ENCODE data around the gene ANK3. TPM values are rescaled to one million over a fixed set of nuclear protein-coding genes. Genes with fewer than 3 reads are reported as not detected.

The ANK3 gene
- polyA plus RNA-seq, 1 donor from 2014 or later, result 114 TPM

DNA sequence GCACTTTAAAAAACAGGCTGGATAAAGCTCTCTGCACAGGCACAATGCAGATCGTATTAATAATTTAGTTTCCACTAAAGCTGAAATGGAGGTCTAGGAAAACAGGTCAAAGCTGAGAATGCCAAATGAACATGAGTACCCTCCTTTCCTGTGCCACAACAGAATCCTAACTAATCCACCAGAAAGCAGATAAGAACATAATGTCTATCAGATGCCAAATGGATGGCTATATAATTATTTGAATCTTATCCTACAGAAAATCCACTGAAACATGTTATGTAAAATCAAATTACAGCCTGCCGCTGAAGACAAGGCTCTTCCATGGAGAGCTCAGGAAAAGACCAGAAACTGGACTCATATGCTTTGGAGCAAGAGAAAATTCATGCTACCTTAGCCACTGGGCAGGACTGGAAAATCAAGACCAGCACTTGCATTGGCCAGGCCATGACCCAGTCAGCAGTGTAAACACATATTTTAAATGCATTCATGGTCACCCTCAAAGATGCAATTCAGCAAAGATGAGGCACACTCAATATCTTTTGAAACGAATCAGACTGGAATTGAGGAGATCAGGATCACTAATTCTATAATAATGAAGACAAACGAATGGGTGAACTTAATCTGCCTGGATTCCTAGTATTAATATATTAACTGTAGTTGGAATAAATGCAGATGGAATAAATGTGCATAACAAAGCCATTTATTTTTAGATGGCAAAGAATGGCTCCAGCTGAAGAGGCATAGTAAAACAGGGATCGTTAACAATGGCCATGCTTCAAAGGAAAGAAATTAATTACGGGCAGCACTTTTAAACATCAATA lies 13.2 kb downstream of the ANK3 start:
- no peaks in the 10 kb centered on the region for H3K9me3 ChIP-seq (ENCODE audit: low read length)
- no peaks in the 10 kb centered on the region for H3K36me3 ChIP-seq (ENCODE audit: insufficient read depth, low read length)
- no peak overlapping the region for H3K4me3 ChIP-seq (ENCODE audit: low read length)
- H3K79me2 ChIP-seq (replicated peaks; ENCODE audit: insufficient read depth, low read length), result peaks cover 12% of the 10 kb centered on the region
- no peak overlapping the region for H3K4me2 ChIP-seq (ENCODE audit: low read length)
- H3K9me2 ChIP-seq (ENCODE audit: insufficient read depth, low read length), result no peaks in the 10 kb centered on the region
- H3F3A ChIP-seq (ENCODE audit: insufficient read depth, low read length, poor library complexity, severe bottlenecking), result no peaks in the 10 kb centered on the region
- no peak overlapping the region for H3K9ac ChIP-seq (ENCODE audit: low read length)
- no peak overlapping the region for H2AFZ ChIP-seq (ENCODE audit: low read depth, low read length)
- no peak overlapping the region for H3K27ac ChIP-seq (ENCODE audit: low read length)
- H4K20me1 ChIP-seq (ENCODE audit: insufficient read depth), result peaks cover 17% of the 10 kb centered on the region
- no peaks in the 10 kb centered on the region for H3K27me3 ChIP-seq (ENCODE audit: insufficient read depth, low read depth, low read length)
- no peak for TF ChIP-seq MXI1 (conservative IDR thresholded peaks at IDR 0.05; ENCODE audit: poor library complexity, severe bottlenecking)
- no peak for TF ChIP-seq RAD21 (conservative IDR thresholded peaks at IDR 0.05)
- TF ChIP-seq, protein P1, sequence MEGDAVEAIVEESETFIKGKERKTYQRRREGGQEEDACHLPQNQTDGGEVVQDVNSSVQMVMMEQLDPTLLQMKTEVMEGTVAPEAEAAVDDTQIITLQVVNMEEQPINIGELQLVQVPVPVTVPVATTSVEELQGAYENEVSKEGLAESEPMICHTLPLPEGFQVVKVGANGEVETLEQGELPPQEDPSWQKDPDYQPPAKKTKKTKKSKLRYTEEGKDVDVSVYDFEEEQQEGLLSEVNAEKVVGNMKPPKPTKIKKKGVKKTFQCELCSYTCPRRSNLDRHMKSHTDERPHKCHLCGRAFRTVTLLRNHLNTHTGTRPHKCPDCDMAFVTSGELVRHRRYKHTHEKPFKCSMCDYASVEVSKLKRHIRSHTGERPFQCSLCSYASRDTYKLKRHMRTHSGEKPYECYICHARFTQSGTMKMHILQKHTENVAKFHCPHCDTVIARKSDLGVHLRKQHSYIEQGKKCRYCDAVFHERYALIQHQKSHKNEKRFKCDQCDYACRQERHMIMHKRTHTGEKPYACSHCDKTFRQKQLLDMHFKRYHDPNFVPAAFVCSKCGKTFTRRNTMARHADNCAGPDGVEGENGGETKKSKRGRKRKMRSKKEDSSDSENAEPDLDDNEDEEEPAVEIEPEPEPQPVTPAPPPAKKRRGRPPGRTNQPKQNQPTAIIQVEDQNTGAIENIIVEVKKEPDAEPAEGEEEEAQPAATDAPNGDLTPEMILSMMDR (IDR thresholded peaks at IDR 0.05; ENCODE audit: poor library complexity, severe bottlenecking), result no peak

DNA sequence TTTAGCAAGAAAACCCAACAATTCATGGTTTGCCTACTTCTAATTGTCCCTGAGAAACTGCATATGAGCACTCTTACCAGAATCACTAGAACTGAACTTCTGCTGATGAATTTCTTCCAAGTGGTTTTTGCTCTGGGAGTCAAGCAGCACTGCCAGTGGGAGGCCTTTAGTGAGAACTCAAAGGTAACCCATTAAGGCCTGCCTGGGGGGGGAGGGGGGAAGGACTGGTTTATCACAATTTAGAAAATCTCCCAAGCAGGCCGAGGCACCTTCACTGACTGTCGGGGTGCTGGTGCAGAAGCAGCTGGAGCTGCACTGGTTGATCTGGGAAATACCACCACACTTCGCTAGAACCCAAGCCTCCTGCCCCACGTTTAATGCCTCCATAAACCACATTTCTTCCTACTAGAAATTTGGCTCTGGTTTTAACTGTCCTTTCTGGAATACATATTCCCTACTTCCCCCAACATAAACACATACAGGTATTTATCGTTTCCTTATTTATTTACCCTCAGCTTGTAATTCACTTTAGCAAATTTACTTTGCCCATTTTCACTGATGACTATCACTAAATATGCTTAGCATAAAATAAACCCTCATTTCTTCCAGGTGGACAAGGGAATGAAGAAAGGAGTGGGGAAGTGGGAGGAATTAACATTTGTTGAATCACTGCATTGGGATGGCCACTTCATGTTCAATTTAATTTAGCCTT lies 14.2 kb downstream of the ANK3 start:
- Histone ChIP-seq H3K27me3 (ENCODE audit: insufficient read depth, low read depth, low read length) (no peaks in the 10 kb centered on the region), H3K36me3 (ENCODE audit: insufficient read depth, low read length) (no peaks in the 10 kb centered on the region), H3K27ac (ENCODE audit: low read length) (no peak overlapping the region), H4K20me1 (ENCODE audit: insufficient read depth) (peaks cover 18% of the 10 kb centered on the region), H3F3A (ENCODE audit: insufficient read depth, low read length, poor library complexity, severe bottlenecking) (no peaks in the 10 kb centered on the region), H3K9me3 (ENCODE audit: low read length) (no peaks in the 10 kb centered on the region), H3K79me2 (replicated peaks; ENCODE audit: insufficient read depth, low read length) (peaks cover 12% of the 10 kb centered on the region), H3K9me2 (ENCODE audit: insufficient read depth, low read length) (no peaks in the 10 kb centered on the region), H2AFZ (ENCODE audit: low read depth, low read length) (no peak overlapping the region), H3K9ac (ENCODE audit: low read length) (no peak overlapping the region), H3K4me2 (ENCODE audit: low read length) (no peak overlapping the region), H3K4me3 (ENCODE audit: low read length) (no peak overlapping the region)
- TF ChIP-seq POLR2AphosphoS5 (IDR thresholded peaks at IDR 0.05) (no peak), RAD21 (conservative IDR thresholded peaks at IDR 0.05) (no peak), MXI1 (conservative IDR thresholded peaks at IDR 0.05; ENCODE audit: poor library complexity, severe bottlenecking) (no peak), EP300 (conservative IDR thresholded peaks at IDR 0.05; ENCODE audit: poor library complexity, severe bottlenecking) (no peak), SMC3 (conservative IDR thresholded peaks at IDR 0.05; ENCODE audit: poor library complexity) (no peak)
- TF ChIP-seq, protein P1 (IDR thresholded peaks at IDR 0.05; ENCODE audit: poor library complexity, severe bottlenecking), result no peak

DNA sequence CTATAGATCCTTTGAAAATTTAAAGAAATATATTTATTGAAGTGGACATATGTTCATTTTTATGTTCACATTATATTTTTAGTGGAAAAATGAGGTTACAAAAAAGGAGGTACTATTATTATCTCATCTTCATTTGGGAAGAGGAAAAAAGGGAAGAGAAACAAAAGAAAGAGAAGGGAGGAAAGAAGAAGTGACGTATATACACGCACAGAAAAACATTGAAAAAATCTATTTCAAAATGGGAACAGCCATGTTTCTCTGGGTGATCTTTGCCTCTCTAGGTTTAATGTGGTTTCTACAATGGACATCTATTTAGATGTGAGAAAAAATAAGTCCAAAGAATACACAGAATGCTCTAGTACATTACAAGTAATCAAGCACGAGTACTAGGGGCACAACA lies 14.8 kb downstream of the ANK3 start:
- H3K27ac ChIP-seq (ENCODE audit: low read length), result no peak overlapping the region
- TF ChIP-seq SMC3 (conservative IDR thresholded peaks at IDR 0.05; ENCODE audit: poor library complexity) (no peak), MXI1 (conservative IDR thresholded peaks at IDR 0.05; ENCODE audit: poor library complexity, severe bottlenecking) (no peak), EZH2 (IDR thresholded peaks at IDR 0.05; ENCODE audit: borderline replicate concordance, insufficient read depth, low read length, poor library complexity, severe bottlenecking) (no peak), EP300 (conservative IDR thresholded peaks at IDR 0.05; ENCODE audit: poor library complexity, severe bottlenecking) (no peak), RAD21 (conservative IDR thresholded peaks at IDR 0.05) (no peak), TAF1 (IDR thresholded peaks at IDR 0.05; ENCODE audit: low read depth) (no peak), POLR2AphosphoS5 (IDR thresholded peaks at IDR 0.05) (no peak)
- TF ChIP-seq, protein P1 (IDR thresholded peaks at IDR 0.05; ENCODE audit: poor library complexity, severe bottlenecking), result no peak
- TF ChIP-seq, protein P2, sequence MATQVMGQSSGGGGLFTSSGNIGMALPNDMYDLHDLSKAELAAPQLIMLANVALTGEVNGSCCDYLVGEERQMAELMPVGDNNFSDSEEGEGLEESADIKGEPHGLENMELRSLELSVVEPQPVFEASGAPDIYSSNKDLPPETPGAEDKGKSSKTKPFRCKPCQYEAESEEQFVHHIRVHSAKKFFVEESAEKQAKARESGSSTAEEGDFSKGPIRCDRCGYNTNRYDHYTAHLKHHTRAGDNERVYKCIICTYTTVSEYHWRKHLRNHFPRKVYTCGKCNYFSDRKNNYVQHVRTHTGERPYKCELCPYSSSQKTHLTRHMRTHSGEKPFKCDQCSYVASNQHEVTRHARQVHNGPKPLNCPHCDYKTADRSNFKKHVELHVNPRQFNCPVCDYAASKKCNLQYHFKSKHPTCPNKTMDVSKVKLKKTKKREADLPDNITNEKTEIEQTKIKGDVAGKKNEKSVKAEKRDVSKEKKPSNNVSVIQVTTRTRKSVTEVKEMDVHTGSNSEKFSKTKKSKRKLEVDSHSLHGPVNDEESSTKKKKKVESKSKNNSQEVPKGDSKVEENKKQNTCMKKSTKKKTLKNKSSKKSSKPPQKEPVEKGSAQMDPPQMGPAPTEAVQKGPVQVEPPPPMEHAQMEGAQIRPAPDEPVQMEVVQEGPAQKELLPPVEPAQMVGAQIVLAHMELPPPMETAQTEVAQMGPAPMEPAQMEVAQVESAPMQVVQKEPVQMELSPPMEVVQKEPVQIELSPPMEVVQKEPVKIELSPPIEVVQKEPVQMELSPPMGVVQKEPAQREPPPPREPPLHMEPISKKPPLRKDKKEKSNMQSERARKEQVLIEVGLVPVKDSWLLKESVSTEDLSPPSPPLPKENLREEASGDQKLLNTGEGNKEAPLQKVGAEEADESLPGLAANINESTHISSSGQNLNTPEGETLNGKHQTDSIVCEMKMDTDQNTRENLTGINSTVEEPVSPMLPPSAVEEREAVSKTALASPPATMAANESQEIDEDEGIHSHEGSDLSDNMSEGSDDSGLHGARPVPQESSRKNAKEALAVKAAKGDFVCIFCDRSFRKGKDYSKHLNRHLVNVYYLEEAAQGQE (IDR thresholded peaks at IDR 0.05; ENCODE audit: borderline replicate concordance), result no peak
- H2AFZ ChIP-seq (ENCODE audit: low read depth, low read length), result no peak overlapping the region
- no peaks in the 10 kb centered on the region for H3K9me3 ChIP-seq (ENCODE audit: low read length)
- no peak overlapping the region for H3K4me2 ChIP-seq (ENCODE audit: low read length)
- H3K9me2 ChIP-seq (ENCODE audit: insufficient read depth, low read length), result no peaks in the 10 kb centered on the region
- H3K79me2 ChIP-seq (replicated peaks; ENCODE audit: insufficient read depth, low read length), result peaks cover 18% of the 10 kb centered on the region
- H3K4me3 ChIP-seq (ENCODE audit: low read length), result no peak overlapping the region
- no peaks in the 10 kb centered on the region for H3K36me3 ChIP-seq (ENCODE audit: insufficient read depth, low read length)
- H4K20me1 ChIP-seq (ENCODE audit: insufficient read depth), result peaks cover 14% of the 10 kb centered on the region
- H3F3A ChIP-seq (ENCODE audit: insufficient read depth, low read length, poor library complexity, severe bottlenecking), result no peaks in the 10 kb centered on the region
- H3K9ac ChIP-seq (ENCODE audit: low read length), result no peak overlapping the region
- H3K27me3 ChIP-seq (ENCODE audit: insufficient read depth, low read depth, low read length), result no peaks in the 10 kb centered on the region
